Transverse colon (tissue), 4 donors: ENCODE results near the gene PIEZO1.
"Not testable (repeated sequence)": the region's sequence is repeated elsewhere in the genome, so short reads cannot be mapped to it uniquely, and the experiment has no call there.

ENCODE experiments used
- CTCF ChIP-seq, 5 experiments: fragments of 200-600 bp in 3 of 5; fragments of 450-650 bp in 2 of 5; sonication (generic) in 3 of 5; IDR thresholded peaks; 1 replicate in 2 of 5; 2 replicates in 3 of 5; pipeline ENCODE4 v1.5.1; 2016 to 2017; ENCODE audit warnings: antibody characterized with exemption in 5 of 5, inconsistent platforms in 3 of 5, mild to moderate bottlenecking in 2 of 5, moderate library complexity in 1 of 5
- POLR2A ChIP-seq: fragments of 450-650 bp; IDR thresholded peaks from one replicate; pipeline ENCODE4 v1.6.1; 2016; ENCODE audit warnings: antibody characterized with exemption, mild to moderate bottlenecking, moderate library complexity
- POLR2AphosphoS5 ChIP-seq, 3 donors: sonication (generic); formaldehyde crosslinking; IDR thresholded peaks; one replicate each; pipeline ENCODE4 v1.6.1; 2016; ENCODE audit warnings: antibody characterized with exemption in 3 of 3

GRCh38 chr16:88788749-88789148 is 3.7 kb upstream of the PIEZO1 start:
- TF ChIP-seq POLR2AphosphoS5 (IDR thresholded peaks at IDR 0.05); CTCF (IDR thresholded peaks at IDR 0.05); POLR2A: not testable (repeated sequence)
